ENCODE data around the gene CBFB. TPM values are rescaled to one million over a fixed set of nuclear protein-coding genes. Genes with fewer than 3 reads are reported as not detected.

Gene CBFB
- total and polyA plus RNA-seq, 2 of the 13 experiments (the other 11 are each of a cell fraction or from before 2014, with no cell fraction given), result 22.1 to 70.8 TPM

DNA sequence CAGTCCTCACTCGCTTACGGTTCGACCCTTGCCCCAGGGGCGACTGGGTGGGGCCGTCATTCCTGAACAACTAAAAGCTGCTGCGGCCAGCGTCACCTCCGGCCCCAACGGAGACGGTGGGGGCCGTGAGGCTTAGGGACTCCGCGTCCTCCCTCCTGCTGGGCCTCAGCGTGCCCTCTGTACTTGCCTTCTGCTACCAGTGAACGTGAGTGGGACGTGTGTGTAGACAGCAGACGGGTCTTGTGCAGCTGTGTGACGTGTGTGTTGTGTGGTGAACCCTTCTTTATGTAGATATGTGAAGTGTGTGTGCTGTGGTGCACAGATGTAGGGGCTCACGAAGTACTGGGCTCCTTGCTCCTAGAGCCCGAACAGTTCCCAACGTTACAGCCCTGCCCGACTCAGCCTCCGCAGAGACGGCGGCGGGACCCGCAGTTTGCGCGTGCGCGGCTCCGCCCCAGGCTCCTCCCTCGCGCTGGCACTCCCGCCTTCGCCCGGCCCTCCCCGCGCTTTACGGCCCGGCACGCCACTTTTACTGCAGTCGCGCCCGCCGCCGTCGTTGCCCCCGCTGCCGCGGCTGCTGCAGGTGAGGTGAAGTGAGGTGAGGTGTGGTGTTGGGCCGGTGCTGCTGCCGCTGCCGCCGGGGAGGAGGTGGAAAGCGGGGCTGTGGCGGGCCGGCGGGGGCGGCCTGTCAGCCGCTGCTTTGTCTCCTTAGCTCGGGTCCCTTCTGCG, 80.6 kb downstream of the CBFB start, which contains the start of gene PHAF1 (continued):
- TF ChIP-seq, protein P1, sequence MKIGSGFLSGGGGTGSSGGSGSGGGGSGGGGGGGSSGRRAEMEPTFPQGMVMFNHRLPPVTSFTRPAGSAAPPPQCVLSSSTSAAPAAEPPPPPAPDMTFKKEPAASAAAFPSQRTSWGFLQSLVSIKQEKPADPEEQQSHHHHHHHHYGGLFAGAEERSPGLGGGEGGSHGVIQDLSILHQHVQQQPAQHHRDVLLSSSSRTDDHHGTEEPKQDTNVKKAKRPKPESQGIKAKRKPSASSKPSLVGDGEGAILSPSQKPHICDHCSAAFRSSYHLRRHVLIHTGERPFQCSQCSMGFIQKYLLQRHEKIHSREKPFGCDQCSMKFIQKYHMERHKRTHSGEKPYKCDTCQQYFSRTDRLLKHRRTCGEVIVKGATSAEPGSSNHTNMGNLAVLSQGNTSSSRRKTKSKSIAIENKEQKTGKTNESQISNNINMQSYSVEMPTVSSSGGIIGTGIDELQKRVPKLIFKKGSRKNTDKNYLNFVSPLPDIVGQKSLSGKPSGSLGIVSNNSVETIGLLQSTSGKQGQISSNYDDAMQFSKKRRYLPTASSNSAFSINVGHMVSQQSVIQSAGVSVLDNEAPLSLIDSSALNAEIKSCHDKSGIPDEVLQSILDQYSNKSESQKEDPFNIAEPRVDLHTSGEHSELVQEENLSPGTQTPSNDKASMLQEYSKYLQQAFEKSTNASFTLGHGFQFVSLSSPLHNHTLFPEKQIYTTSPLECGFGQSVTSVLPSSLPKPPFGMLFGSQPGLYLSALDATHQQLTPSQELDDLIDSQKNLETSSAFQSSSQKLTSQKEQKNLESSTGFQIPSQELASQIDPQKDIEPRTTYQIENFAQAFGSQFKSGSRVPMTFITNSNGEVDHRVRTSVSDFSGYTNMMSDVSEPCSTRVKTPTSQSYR (CRISPR knock-in tag; IDR thresholded peaks at IDR 0.05; ENCODE audit: borderline replicate concordance), result peak; percentile 52; the same call in 1 of the 2 replicates
- TF ChIP-seq EEA1 (CRISPR knock-in tag; IDR thresholded peaks at IDR 0.05; ENCODE audit: borderline replicate concordance) (no peak), EED (CRISPR knock-in tag; IDR thresholded peaks at IDR 0.05) (peak; percentile 64), PCBP2 (optimal IDR thresholded peaks at IDR 0.05; ENCODE audit: low read depth, low read length, poor library complexity, severe bottlenecking) (no peak), BCL3 (CRISPR knock-in tag; IDR thresholded peaks at IDR 0.05) (peak; percentile 64), TARDBP (CRISPR knock-in tag; IDR thresholded peaks at IDR 0.05) (peak; percentile 64; the same call in 1 of the 2 replicates), ZNF337 (CRISPR knock-in tag; IDR thresholded peaks at IDR 0.05; ENCODE audit: borderline replicate concordance, low read depth) (peak; percentile 87; the same call in 1 of the 2 replicates), ZNF407 (CRISPR knock-in tag; IDR thresholded peaks at IDR 0.05; ENCODE audit: not compliant biosample characterization) (peak; percentile 69), SP140L (CRISPR knock-in tag; IDR thresholded peaks at IDR 0.05; ENCODE audit: borderline replicate concordance) (no peak), ZNF720 (CRISPR knock-in tag; IDR thresholded peaks at IDR 0.05) (no peak), ZSCAN9 (CRISPR knock-in tag; IDR thresholded peaks at IDR 0.05; ENCODE audit: borderline replicate concordance) (peak; percentile 97; the same call in 1 of the 2 replicates), ZNF446 (CRISPR knock-in tag; IDR thresholded peaks at IDR 0.05) (no peak), ZNF451 (CRISPR knock-in tag; IDR thresholded peaks at IDR 0.05) (peak; percentile 23; the same call in 1 of the 2 replicates), MLX (CRISPR knock-in tag; IDR thresholded peaks at IDR 0.05) (peak; percentile 8; the same call in 1 of the 2 replicates), KDM1A (CRISPR knock-in tag; IDR thresholded peaks at IDR 0.05) (no peak), HOXD1 (CRISPR knock-in tag; IDR thresholded peaks at IDR 0.05) (peak; percentile 61)
